ENCODE data around the gene PALB2. TPM values are rescaled to one million over a fixed set of nuclear protein-coding genes. Genes with fewer than 3 reads are reported as not detected.

Gene PALB2
- total RNA-seq, 5 donors from 2014 or later (not counting 1 experiment from before 2014, with no cell fraction given) = 7.9 to 13.1 (median 12.5) TPM

GRCh38 chr16:23562505-23562904, 78.6 kb downstream of the PALB2 start:
- Histone ChIP-seq H3K4me1 (ENCODE audit: control insufficient read depth in 1 of 2, extremely low read depth in 1 of 2, insufficient read depth in 2 of 2, low read length in 2 of 2) (peaks cover 6 to 12% of the 10 kb centered on the region in 2 experiments), H3K4me3 (ENCODE audit: control insufficient read depth in 1 of 2, extremely low read depth in 1 of 2, low read length in 1 of 2) (no peak overlapping the region), H3K9me3 (no peaks in the 10 kb centered on the region), H3K27ac (ENCODE audit: low read length) (no peak overlapping the region), H3K27me3 (replicated peaks in 1 of 2; ENCODE audit: control insufficient read depth in 2 of 2, extremely low read depth in 1 of 2, insufficient read depth in 2 of 2, low read length in 1 of 2) (no peaks in the 10 kb centered on the region), H3K36me3 (ENCODE audit: control insufficient read depth in 2 of 2, extremely low read depth in 1 of 2, insufficient read depth in 1 of 2, low read length in 1 of 2) (peaks cover 9 to 73% of the 10 kb centered on the region in 2 donors)
- DNase-seq (no peak), ATAC-seq (replicated peaks in 1 of 4) (no peak)
- no peak overlapping the region for H3K4me3 Mint-ChIP-seq
- WGBS (ENCODE audit: insufficient coverage) = 99% methylated on average over 8 of the region's 13 CpGs
- no peaks in the 10 kb centered on the region for H3K27me3 Mint-ChIP-seq
- H3K27ac Mint-ChIP-seq = no peak overlapping the region
- POLR2A ChIA-PET = interaction anchor here in 1 of 2 donors (0.6 kb wide), 1 partner anchor 28 kb away, joined by 3 read pairs; no protein-coding TSS in a partner anchor
- CTCF ChIA-PET = no interaction called here
- peaks cover 53% of the 10 kb centered on the region for H3K36me3 Mint-ChIP-seq
- H3K9me3 Mint-ChIP-seq = no peaks in the 10 kb centered on the region
- peaks cover 26 to 30% (median 29%) of the 10 kb centered on the region in 3 donors for H3K4me1 Mint-ChIP-seq

- no peak overlapping the region for H3K4me3 Mint-ChIP-seq
- no peak overlapping the region for H3K27ac ChIP-seq (ENCODE audit: low read length)
- ChIA-PET POLR2A (interaction anchor here in 1 of 2 donors (0.7 kb wide), 1 partner anchor 1203 kb away, joined by 5 read pairs; no protein-coding TSS in a partner anchor), CTCF (interaction anchor here in 1 of 2 donors (0.7 kb wide), 1 partner anchor 297 kb away, joined by 5 read pairs; no protein-coding TSS in a partner anchor)
- ATAC-seq (replicated peaks in 1 of 4) = no peak
- H3K4me1 ChIP-seq (ENCODE audit: control insufficient read depth in 1 of 2, extremely low read depth in 1 of 2, insufficient read depth in 2 of 2, low read length in 2 of 2) = peaks cover 7 to 20% of the 10 kb centered on the region in 2 experiments
- peaks cover 32 to 36% (median 36%) of the 10 kb centered on the region in 3 donors for H3K4me1 Mint-ChIP-seq
- WGBS (ENCODE audit: insufficient coverage) = 73% methylated on average over 5 of the region's 5 CpGs
- no peaks in the 10 kb centered on the region for H3K27me3 ChIP-seq (replicated peaks in 1 of 2; ENCODE audit: control insufficient read depth in 2 of 2, extremely low read depth in 1 of 2, insufficient read depth in 2 of 2, low read length in 1 of 2)
- H3K4me3 ChIP-seq (ENCODE audit: control insufficient read depth in 1 of 2, extremely low read depth in 1 of 2, low read length in 1 of 2) = no peak overlapping the region
- peaks cover 45% of the 10 kb centered on the region for H3K36me3 Mint-ChIP-seq
- no peaks in the 10 kb centered on the region for H3K9me3 ChIP-seq
- peaks cover 9 to 64% of the 10 kb centered on the region in 2 donors for H3K36me3 ChIP-seq (ENCODE audit: control insufficient read depth in 2 of 2, extremely low read depth in 1 of 2, insufficient read depth in 1 of 2, low read length in 1 of 2)
- H3K27ac Mint-ChIP-seq = no peak overlapping the region
- H3K27me3 Mint-ChIP-seq = no peaks in the 10 kb centered on the region
- no peak for DNase-seq
- H3K9me3 Mint-ChIP-seq = no peaks in the 10 kb centered on the region
These were observed 79.5 kb downstream of the PALB2 start for GRCh38 chr16:23561586-23561985.

- H3K4me3 Mint-ChIP-seq = peak overlapping the region; percentile 91 to 98 (median 92)
- peaks cover 34 to 41% (median 37%) of the 10 kb centered on the region in 3 donors for H3K4me1 Mint-ChIP-seq
- H3K4me1 ChIP-seq (ENCODE audit: control insufficient read depth in 1 of 2, extremely low read depth in 1 of 2, insufficient read depth in 2 of 2, low read length in 2 of 2) = peaks cover 9 to 25% of the 10 kb centered on the region in 2 experiments
- no peaks in the 10 kb centered on the region for H3K9me3 ChIP-seq
- no peaks in the 10 kb centered on the region for H3K27me3 Mint-ChIP-seq
- H3K4me3 ChIP-seq (ENCODE audit: control insufficient read depth in 1 of 2, extremely low read depth in 1 of 2, low read length in 1 of 2) = peak overlapping the region; percentile 78 to 98
- peak overlapping the region; percentile 36 for H3K27ac ChIP-seq (ENCODE audit: low read length)
- POLR2A ChIA-PET = interaction anchor here in 1 of 2 donors (0.5 to 0.6 kb wide), 2 partner anchors 73 to 1200 kb away, joined by 4 to 7 read pairs; no protein-coding TSS in a partner anchor
- CTCF ChIA-PET = interaction anchor here (0.6 to 2.6 kb wide), 6 partner anchors 25 to 1456 kb away, joined by 3 to 16 read pairs (median 4); partner anchors contain the start of gene NDUFAB1 (in 1 of the 2)
- peak overlapping the region; percentile 39 to 90 for H3K27ac Mint-ChIP-seq
- H3K36me3 Mint-ChIP-seq = peaks cover 19% of the 10 kb centered on the region
- under 1% methylated on average over 49 of the region's 60 CpGs for WGBS (ENCODE audit: insufficient coverage)
- ATAC-seq (replicated peaks in 1 of 4) = peak in 3 of 4 experiments; percentile 10 to 11 (median 10)
- H3K36me3 ChIP-seq (ENCODE audit: control insufficient read depth in 2 of 2, extremely low read depth in 1 of 2, insufficient read depth in 1 of 2, low read length in 1 of 2) = peaks cover 14 to 34% of the 10 kb centered on the region in 2 donors
- H3K9me3 Mint-ChIP-seq = no peaks in the 10 kb centered on the region
- no peaks in the 10 kb centered on the region for H3K27me3 ChIP-seq (replicated peaks in 1 of 2; ENCODE audit: control insufficient read depth in 2 of 2, extremely low read depth in 1 of 2, insufficient read depth in 2 of 2, low read length in 1 of 2)
- DNase-seq = peak in 6 of 35 experiments; percentile 0 to 7 (median 4)
These were observed 83.1 kb downstream of the PALB2 start for GRCh38 chr16:23557779-23558702.

- Histone ChIP-seq H3K9me3 (no peaks in the 10 kb centered on the region), H3K27me3 (replicated peaks in 1 of 2; ENCODE audit: control insufficient read depth in 2 of 2, extremely low read depth in 1 of 2, insufficient read depth in 2 of 2, low read length in 1 of 2) (no peaks in the 10 kb centered on the region), H3K4me3 (ENCODE audit: control insufficient read depth in 1 of 2, extremely low read depth in 1 of 2, low read length in 1 of 2) (peak within 1 kb of the TSS; percentile 78 to 98), H3K4me1 (ENCODE audit: control insufficient read depth in 1 of 2, extremely low read depth in 1 of 2, insufficient read depth in 2 of 2, low read length in 2 of 2) (peaks cover 9 to 25% of the 10 kb centered on the region in 2 experiments), H3K27ac (ENCODE audit: low read length) (peak within 1 kb of the TSS; percentile 82), H3K36me3 (ENCODE audit: control insufficient read depth in 2 of 2, extremely low read depth in 1 of 2, insufficient read depth in 1 of 2, low read length in 1 of 2) (peaks cover 12 to 34% of the 10 kb centered on the region in 2 donors)
- POLR2A ChIA-PET = no interaction called here
- Mint-ChIP-seq H3K4me1 (peaks cover 34 to 39% (median 37%) of the 10 kb centered on the region in 3 donors), H3K4me3 (peak within 1 kb of the TSS; percentile 91 to 98 (median 92)), H3K27ac (peak within 1 kb of the TSS; percentile 89 to 90), H3K36me3 (peaks cover 15% of the 10 kb centered on the region), H3K27me3 (no peaks in the 10 kb centered on the region), H3K9me3 (no peaks in the 10 kb centered on the region)
- CTCF ChIA-PET = interaction anchor here (0.6 to 2.6 kb wide), 5 partner anchors 35 to 946 kb away, joined by 3 to 16 read pairs (median 4); partner anchors contain the start of gene NDUFAB1 (in 1 of the 2)
- WGBS (ENCODE audit: insufficient coverage) = under 1% methylated on average over 52 of the region's 65 CpGs
- ATAC-seq (replicated peaks in 1 of 4) (peak; percentile 90 to 92 (median 92)), DNase-seq (peak; percentile 87 to 97 (median 93))
These were observed 84.0 kb downstream of the PALB2 start, which contains the start of the genes EARS2 and UBFD1 for GRCh38 chr16:23556881-23557778. EARS2 (minus strand) TSS chr16:23557350; CDS start chr16:23557343, 7 bp downstream. UBFD1 (plus strand) TSS chr16:23557727; CDS start chr16:23557743, 16 bp downstream.

- 60% methylated on average over 1 of the region's 3 CpGs for WGBS (ENCODE audit: insufficient coverage)
- H3K4me1 ChIP-seq (ENCODE audit: control insufficient read depth in 1 of 2, extremely low read depth in 1 of 2, insufficient read depth in 2 of 2, low read length in 2 of 2) = peaks cover 9 to 25% of the 10 kb centered on the region in 2 experiments
These were observed 86.6 kb downstream of the PALB2 start for GRCh38 chr16:23554536-23554935.

More at GRCh38 chr16:23554536-23554935, 86.6 kb downstream of the PALB2 start:
- Mint-ChIP-seq H3K36me3 (peaks cover 19% of the 10 kb centered on the region), H3K4me1 (peaks cover 26 to 30% (median 27%) of the 10 kb centered on the region in 3 donors), H3K27me3 (no peaks in the 10 kb centered on the region), H3K27ac (no peak overlapping the region), H3K4me3 (no peak overlapping the region), H3K9me3 (no peaks in the 10 kb centered on the region)
- Histone ChIP-seq H3K36me3 (ENCODE audit: control insufficient read depth in 2 of 2, extremely low read depth in 1 of 2, insufficient read depth in 1 of 2, low read length in 1 of 2) (peaks cover 14 to 33% of the 10 kb centered on the region in 2 donors), H3K27ac (ENCODE audit: low read length) (no peak overlapping the region), H3K4me3 (ENCODE audit: control insufficient read depth in 1 of 2, extremely low read depth in 1 of 2, low read length in 1 of 2) (no peak overlapping the region), H3K27me3 (replicated peaks in 1 of 2; ENCODE audit: control insufficient read depth in 2 of 2, extremely low read depth in 1 of 2, insufficient read depth in 2 of 2, low read length in 1 of 2) (no peaks in the 10 kb centered on the region), H3K9me3 (no peaks in the 10 kb centered on the region)
- POLR2A ChIA-PET = no interaction called here
- DNase-seq (no peak), ATAC-seq (replicated peaks in 1 of 4) (no peak)
- CTCF ChIA-PET = interaction anchor here in 1 of 2 donors (1.1 kb wide), 1 partner anchor 42 kb away, joined by 3 read pairs; no protein-coding TSS in a partner anchor

Data from T-cell (primary cell).